SKM-1 (cell line): Measurements from ENCODE around the gene NOP58.
"Not testable (repeated sequence)": the region's sequence is repeated elsewhere in the genome, so short reads cannot be mapped to it uniquely, and the experiment has no call there.

Experiments used
- DNase-seq: peaks from one replicate; lab custom pipeline; 2025; ENCODE audit not compliant: unreplicated experiment; lab: John Stamatoyannopoulos, UW

Gene NOP58, protein sequence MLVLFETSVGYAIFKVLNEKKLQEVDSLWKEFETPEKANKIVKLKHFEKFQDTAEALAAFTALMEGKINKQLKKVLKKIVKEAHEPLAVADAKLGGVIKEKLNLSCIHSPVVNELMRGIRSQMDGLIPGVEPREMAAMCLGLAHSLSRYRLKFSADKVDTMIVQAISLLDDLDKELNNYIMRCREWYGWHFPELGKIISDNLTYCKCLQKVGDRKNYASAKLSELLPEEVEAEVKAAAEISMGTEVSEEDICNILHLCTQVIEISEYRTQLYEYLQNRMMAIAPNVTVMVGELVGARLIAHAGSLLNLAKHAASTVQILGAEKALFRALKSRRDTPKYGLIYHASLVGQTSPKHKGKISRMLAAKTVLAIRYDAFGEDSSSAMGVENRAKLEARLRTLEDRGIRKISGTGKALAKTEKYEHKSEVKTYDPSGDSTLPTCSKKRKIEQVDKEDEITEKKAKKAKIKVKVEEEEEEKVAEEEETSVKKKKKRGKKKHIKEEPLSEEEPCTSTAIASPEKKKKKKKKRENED

DNA sequence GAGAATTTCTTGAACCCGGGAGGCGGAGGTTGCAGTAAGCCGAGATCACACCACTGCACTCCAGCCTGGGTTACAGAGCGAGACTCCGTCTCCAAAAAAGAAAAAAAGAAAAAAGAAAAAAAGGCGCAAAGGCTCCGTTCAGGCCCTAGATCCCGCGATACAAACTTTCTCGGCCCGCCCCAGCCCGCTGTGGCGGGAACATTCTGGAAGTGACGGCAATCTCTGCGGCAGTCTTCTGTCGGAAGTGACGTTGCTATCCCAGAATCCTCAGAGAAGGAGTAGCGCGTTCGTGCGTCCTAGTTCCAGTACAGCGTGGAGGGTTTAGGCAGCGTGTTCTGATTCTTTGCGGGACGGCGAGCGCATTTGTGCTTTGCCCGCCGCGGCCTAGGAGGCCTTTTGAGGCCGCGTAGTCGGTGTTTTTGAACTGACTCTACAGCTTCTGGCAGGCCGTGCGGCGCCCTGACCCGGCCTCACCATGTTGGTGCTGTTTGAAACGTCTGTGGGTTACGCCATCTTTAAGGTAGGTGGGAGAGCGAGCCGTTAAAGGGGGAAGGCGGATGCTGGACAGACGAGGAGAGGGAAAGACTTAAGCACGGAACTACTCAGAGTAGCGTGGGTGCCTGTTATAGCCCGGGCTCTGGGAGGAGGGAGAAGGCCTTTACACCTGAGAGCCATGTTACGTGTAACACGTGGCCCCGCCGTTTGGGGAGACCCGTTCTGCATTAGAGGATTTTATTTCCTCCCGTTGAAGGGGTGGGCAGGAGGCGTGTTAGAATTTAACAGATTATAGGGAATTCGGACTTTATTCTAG lies at the start of gene NOP58:
Gene NOP58 (plus strand): TSS at position 297 of the 811 bp plus-strand sequence. CDS start 179 bp downstream, at position 476.
- peak; percentile 95 for DNase-seq

DNA sequence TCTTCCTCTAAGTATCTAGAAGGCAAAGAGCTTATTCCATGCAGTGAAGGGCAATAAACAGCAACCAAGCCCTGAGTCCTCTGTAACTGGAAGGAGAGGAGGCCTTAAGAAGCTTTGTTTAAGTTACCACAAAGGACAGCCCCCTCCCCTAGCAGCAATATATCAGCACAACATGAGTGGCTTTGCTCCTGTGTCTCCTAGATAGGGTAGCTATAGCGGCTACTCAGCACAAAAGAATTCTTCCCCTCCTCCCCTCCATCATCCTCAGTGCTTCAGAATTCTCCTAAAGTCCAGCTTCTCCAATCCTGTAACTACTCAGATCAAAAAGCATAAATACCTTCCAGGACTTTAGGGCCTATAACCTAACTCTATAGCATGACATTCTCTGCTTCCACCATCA lies 43.7 kb upstream of the NOP58 start:
- no peak for DNase-seq

- DNase-seq: no peak
Measured at GRCh38 chr2:202237787-202238233, 27.8 kb upstream of the NOP58 start.

DNA sequence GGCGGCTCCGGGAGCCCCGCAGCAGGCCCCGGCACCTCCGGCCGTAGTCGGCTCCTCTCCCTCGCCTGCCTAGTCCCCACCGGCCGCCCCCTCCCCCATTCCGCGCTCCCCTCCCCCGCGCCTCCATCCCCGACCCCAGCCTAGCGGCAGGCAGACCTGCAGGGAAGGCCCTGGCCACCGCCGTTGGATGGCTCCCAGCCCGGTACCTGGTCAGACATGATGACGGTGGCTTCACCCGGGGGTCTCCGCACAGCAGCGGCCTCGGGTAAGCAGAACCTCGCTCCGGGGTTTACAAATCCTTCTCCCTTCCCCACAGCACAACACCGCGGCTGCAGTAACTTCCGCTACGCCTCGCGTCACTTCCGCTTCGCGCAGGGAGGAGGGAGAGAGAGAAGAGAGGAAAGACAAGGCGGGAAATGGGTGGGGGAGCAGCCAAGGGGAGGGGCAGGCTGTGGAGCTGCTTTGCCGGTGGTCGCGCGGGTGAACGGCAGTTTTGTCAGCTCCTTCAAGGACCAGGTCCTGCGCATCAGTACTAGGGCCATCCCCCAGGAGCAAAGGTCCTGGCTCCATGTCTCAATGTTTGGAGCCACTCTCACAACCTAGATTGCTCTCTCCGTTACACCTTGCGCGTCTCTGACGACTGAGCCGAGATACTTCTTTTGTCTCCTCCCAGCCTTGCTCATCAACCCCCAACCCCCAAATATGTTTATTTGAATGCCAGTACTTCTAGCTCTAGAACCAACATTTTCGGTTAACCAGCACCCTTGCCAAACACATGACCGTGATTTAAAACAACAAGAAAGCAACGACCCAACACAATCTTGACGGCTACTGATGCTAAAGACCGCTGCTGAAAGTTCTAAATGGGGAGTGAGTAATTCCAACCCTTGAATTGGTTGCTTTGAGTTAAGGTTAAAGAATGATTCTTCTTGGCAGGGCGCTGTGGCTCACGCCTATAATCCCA lies 27.0 kb upstream of the NOP58 start, which contains the start of gene SUMO1:
Gene SUMO1 (minus strand): TSS at position 364 of the 964 bp plus-strand sequence. CDS start 146 bp downstream, at position 218.
- DNase-seq: peak; percentile 72

DNA sequence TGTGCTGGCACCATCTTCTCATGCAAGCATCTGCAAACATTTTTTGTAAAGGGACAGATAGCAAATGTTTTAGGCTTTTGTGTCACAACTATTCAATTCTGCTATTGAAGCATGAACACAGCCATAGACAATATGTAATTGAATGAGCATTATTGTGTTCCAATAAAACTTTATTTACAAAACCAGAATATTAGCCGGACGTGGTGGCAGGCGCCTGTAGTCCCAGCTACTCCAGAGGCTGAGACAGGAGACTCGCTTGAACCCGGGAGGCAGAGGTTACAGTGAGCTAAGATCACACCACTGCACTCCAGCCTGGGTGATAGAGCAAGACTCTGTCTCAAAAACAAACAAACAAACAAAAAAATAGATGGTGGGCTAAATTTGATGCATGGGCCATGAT lies 17.9 kb upstream of the NOP58 start:
- DNase-seq: not testable (repeated sequence)

GRCh38 chr2:202249521-202250253 lies 15.9 kb upstream of the NOP58 start:
- DNase-seq: no peak

DNA sequence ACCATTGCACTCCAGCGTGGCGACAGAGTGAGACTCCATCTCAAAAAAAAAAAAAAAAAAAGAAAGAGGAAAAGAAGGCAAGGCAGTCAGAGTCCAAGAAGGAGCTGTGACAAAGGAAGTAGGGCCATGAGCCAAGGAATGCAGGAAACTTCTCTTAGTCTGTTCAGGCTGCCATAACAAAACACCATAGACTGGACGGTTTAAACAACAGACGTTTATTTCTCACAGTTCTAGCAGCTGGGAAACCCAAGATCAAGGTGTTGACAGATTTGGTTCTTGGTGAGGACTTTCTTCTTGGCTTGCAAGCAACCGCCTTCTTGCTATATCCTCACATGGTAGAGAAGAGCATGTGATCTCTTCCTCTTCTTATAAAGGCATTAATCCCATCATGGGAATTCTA lies 14.1 kb upstream of the NOP58 start:
- no peak for DNase-seq

DNA sequence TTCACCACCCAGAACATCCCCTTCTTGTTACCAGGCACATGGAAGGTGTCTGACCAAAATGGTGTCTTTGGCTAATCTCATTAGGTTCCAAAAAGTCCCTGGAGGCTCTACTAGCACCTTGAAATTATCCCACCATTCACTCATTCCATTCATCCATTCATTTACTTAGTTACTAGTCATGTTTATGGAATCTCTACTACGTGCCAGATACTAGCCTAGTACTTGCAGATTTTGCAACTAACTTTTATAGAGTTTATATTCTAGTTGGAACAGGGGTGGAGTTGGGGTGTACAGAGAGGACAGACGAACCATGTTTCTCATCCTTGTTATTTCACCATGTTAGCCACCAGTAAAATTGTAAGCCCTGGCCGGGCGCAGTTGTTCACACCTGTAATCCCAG lies 4.0 kb upstream of the NOP58 start:
- no peak for DNase-seq

- no peak for DNase-seq
Measured at GRCh38 chr2:202267495-202267894, 1.9 kb downstream of the NOP58 start.

DNA sequence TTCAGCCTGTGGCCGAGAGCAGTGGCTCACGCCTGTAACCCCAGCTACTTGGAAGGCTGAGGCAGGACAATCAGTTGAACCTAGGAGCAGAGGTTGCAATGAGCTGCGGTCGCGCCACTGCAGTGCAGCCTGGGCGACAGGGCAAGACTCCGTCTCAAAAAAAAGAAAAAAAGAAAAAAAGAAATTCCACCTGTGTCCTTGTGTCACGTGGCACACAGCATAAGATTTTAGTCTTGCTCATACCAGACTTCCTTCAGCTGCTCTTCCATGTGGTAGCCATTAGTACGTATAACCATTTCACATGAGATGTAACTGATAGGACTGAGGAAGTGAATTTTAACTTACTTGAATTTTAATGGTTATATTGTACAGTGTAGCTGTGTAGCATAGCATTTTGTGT lies 4.0 kb downstream of the NOP58 start:
- no peak for DNase-seq

DNA sequence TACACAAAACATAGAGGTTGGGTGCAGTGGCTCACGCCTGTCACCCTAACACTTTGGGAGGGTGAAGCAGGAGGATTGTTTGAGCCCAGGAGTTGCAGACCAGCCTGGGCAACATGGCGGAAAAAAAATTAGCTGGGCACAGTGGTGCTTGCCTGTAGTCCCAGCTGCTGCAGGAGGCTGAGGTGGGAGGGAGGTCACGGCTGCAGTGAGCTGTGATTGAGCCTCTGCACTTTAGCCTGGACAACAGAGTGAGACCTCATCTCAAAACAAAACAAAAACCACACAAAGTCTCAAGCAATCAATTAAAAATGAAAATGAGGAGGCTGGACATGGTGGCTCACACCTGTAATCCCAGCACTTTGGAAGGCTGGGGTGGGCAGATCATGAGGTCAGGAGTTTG lies 4.9 kb downstream of the NOP58 start:
- no peak for DNase-seq

GRCh38 chr2:202276078-202276720 lies 10.6 kb downstream of the NOP58 start:
- DNase-seq: not testable (repeated sequence)

GRCh38 chr2:202278036-202278760 lies 12.6 kb downstream of the NOP58 start:
- no peak for DNase-seq

DNA sequence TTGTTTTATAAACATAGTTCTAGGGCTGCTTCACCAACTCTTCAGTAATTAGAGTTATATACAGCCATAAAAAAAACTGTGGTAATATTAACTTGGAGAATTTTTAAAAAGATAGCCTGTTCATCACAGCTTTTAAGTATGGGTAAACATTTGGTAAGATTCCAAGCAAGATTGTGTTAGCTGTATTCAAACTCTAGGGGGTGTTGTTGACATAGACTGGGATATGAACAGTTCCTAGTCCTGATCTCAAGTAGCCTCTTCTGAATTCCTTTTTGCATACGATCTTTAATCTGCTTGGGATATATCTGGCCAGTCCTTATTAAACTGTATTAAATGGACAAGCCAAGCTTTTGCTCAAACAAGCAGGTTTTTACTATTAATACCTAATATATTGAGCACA lies 13.4 kb downstream of the NOP58 start:
- no peak for DNase-seq

GRCh38 chr2:202286595-202286994 lies 21.0 kb downstream of the NOP58 start:
- DNase-seq: no peak

DNA sequence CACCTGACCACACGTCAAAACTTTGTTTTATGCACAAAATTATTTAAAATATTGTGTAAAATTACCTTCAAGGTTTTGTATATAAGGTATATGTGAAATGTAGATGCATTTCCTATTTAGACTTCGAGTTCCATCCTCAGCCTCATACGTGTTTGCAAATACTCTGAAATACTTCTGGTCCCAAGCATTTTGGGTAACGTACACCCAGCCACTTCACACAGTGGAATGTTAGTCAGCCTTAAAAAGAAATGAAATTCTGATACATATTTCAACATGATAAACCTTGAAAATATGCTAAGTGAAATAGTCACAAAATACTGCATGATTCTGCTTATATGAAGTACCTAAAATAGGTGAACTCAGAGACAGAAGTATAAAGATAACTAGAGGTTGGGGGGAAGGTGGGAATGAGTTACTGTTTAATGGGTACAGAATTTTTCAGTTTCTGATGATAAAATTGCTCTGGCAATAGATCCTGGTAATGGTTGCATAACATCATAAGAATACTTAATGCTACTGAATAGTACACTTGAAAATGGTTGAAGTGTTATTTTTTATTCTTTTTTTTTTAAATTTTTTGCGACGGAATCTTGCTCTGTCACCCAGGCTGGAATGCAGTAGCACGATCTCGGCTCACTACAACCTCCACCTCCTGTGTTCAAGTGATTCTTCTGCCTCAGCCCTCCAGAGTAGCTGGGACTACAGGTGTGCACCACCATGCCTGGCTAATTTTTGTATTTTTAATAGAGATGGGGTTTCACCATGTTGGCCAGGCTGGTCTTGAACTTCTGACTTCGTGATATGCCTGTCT lies 24.0 kb downstream of the NOP58 start:
- no peak for DNase-seq

DNA sequence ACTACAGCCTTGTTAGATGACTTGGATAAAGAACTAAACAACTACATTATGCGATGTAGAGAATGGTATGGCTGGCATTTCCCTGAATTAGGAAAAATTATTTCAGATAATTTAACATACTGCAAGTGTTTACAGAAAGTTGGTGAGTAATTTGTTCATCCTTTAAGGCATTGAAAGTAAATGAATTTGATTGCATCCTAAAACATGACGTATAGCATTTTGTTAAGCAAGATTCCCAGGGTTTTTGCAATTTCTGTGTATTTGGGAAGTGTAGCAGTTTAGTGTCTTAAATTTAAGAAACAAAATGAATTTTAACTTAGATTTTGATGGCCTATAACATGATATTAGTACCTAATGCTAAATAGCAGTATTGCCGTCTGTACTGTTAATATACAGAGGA lies 24.8 kb downstream of the NOP58 start:
- DNase-seq: no peak

- no peak for DNase-seq
Measured at GRCh38 chr2:202290970-202291369, 25.4 kb downstream of the NOP58 start.
